ENCODE measurements around the gene LPIN3. TPM values are rescaled to one million over a fixed set of nuclear protein-coding genes. Genes with fewer than 3 reads are reported as not detected.

LPIN3 gene
- total RNA-seq, 2 experiments from 2014 or later, result 1.9 to 2.4 TPM

DNA sequence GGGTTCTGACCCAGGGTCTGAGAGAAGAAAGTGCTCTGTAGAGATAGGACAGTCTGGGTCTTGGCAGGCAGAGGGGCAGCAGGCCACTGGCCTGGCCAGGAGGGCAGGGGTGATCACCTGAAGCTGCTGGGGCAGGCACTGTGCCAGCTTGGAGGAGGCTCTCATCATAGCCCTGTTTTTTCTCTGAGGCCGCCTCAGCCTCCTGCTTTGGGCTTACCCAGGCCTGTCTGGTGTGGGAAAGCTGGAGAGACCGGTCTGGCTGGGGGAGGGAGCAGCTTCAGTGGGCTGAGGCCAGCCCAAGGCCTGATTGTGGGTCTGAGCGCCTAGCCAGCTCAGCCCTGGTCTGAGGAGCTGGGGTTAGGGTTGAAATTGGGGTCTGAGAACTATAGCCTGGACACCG, 3.9 kb downstream of the LPIN3 start:
- Histone ChIP-seq H3K36me3 (ENCODE audit: insufficient read depth, low read length) (no peaks in the 10 kb centered on the region), H3K27me3 (ENCODE audit: control insufficient read depth in 1 of 2, insufficient read depth in 2 of 2, low read length in 2 of 2) (no peaks in the 10 kb centered on the region), H3K9me3 (ENCODE audit: control insufficient read depth in 1 of 2, insufficient read depth in 1 of 2, low read length in 2 of 2) (peaks cover 0 to 4% of the 10 kb centered on the region in 2 experiments), H3K27ac (ENCODE audit: low read depth in 1 of 2, low read length in 2 of 2) (no peak overlapping the region), H3K4me3 (ENCODE audit: low read length) (no peak overlapping the region), H3K4me1 (ENCODE audit: insufficient read depth, low read length) (peaks cover 14% of the 10 kb centered on the region)
- intact Hi-C loops (cut with DNase I, micrococcal nuclease), result loop anchor here in 1 of 2 experiments (5.0 kb wide), 1 partner anchor 68 kb away; no protein-coding TSS in a partner anchor
- DNase-seq, result no peak
- no peak overlapping the region for H3K4me3 Mint-ChIP-seq
- CTCF ChIA-PET, result no interaction called here
- POLR2A ChIA-PET, result interaction anchor here (0.6 to 1.1 kb wide), 2 partner anchors 209 to 277 kb away, joined by 3 to 5 read pairs; no protein-coding TSS in a partner anchor
- peaks cover 10% of the 10 kb centered on the region for H3K4me1 Mint-ChIP-seq (ENCODE audit: low read depth)
- no peaks in the 10 kb centered on the region for H3K36me3 Mint-ChIP-seq (ENCODE audit: low read depth)
- TF ChIP-seq, protein P1, sequence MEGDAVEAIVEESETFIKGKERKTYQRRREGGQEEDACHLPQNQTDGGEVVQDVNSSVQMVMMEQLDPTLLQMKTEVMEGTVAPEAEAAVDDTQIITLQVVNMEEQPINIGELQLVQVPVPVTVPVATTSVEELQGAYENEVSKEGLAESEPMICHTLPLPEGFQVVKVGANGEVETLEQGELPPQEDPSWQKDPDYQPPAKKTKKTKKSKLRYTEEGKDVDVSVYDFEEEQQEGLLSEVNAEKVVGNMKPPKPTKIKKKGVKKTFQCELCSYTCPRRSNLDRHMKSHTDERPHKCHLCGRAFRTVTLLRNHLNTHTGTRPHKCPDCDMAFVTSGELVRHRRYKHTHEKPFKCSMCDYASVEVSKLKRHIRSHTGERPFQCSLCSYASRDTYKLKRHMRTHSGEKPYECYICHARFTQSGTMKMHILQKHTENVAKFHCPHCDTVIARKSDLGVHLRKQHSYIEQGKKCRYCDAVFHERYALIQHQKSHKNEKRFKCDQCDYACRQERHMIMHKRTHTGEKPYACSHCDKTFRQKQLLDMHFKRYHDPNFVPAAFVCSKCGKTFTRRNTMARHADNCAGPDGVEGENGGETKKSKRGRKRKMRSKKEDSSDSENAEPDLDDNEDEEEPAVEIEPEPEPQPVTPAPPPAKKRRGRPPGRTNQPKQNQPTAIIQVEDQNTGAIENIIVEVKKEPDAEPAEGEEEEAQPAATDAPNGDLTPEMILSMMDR (IDR thresholded peaks at IDR 0.05), result no peak
- H3K27ac Mint-ChIP-seq, result no peak overlapping the region
- H3K27me3 Mint-ChIP-seq, result no peaks in the 10 kb centered on the region
- H3K9me3 Mint-ChIP-seq, result no peaks in the 10 kb centered on the region
- ATAC-seq (ENCODE audit: poor library complexity), result no peak

DNA sequence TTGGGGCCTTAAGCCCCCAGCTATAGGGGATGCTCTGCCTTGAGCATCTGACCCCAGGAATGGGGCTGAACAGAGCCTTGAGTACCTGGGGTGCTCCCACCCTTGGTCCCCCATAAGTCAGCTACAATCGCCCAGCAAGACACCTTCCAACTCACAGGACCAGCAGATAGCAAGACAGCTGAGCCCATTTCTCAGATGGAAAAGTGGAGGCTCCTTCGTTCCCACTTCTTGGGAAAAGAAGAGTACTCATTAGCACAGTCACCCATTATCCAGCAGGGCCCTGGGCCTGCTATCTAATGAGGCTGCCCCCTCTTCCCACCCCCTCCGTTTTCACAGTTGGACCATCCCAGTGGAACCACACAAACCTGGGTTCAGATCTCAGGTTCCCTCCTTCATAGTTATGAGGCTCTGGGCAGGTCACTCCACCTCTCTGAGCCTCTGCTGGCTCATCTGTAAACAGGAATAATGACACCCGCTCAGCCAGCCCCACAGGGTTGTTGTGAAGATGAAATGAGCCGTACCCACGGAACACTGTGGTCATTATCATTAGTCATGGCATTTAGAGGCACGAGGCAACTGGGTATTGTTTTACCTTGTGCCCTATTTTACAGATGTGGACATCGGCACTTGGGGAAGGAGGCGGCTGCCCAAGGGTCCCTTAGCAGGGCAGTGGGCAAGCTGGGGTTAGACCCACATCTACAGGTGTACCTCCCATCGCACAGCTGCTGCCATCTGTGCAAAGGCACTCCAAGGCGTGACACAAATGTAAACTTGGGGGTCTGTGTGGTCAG, 4.5 kb downstream of the LPIN3 start:
- H3K9me3 Mint-ChIP-seq, result no peaks in the 10 kb centered on the region
- no peaks in the 10 kb centered on the region for H3K27me3 ChIP-seq (ENCODE audit: control insufficient read depth in 1 of 2, insufficient read depth in 2 of 2, low read length in 2 of 2)
- POLR2A ChIA-PET, result interaction anchor here (1.1 kb wide), 1 partner anchor 209 kb away, joined by 5 read pairs; no protein-coding TSS in a partner anchor
- DNase-seq, result no peak
- CTCF ChIA-PET, result no interaction called here
- H3K36me3 ChIP-seq (ENCODE audit: insufficient read depth, low read length), result no peaks in the 10 kb centered on the region
- TF ChIP-seq, protein P1 (IDR thresholded peaks at IDR 0.05), result no peak
- peaks cover 4% of the 10 kb centered on the region for H3K4me1 Mint-ChIP-seq (ENCODE audit: low read depth)
- no peak overlapping the region for H3K4me3 Mint-ChIP-seq
- H3K4me3 ChIP-seq (ENCODE audit: low read length), result no peak overlapping the region
- intact Hi-C loops (cut with DNase I, micrococcal nuclease), result loop anchor here in 1 of 2 experiments (5.0 kb wide), 1 partner anchor 67 kb away; no protein-coding TSS in a partner anchor
- peaks cover 0 to 4% of the 10 kb centered on the region in 2 experiments for H3K9me3 ChIP-seq (ENCODE audit: control insufficient read depth in 1 of 2, insufficient read depth in 1 of 2, low read length in 2 of 2)
- no peaks in the 10 kb centered on the region for H3K36me3 Mint-ChIP-seq (ENCODE audit: low read depth)
- peaks cover 8% of the 10 kb centered on the region for H3K4me1 ChIP-seq (ENCODE audit: insufficient read depth, low read length)
- ATAC-seq (ENCODE audit: poor library complexity), result no peak
- H3K27me3 Mint-ChIP-seq, result no peaks in the 10 kb centered on the region
- no peak overlapping the region for H3K27ac ChIP-seq (ENCODE audit: low read depth in 1 of 2, low read length in 2 of 2)
- H3K27ac Mint-ChIP-seq, result no peak overlapping the region

DNA sequence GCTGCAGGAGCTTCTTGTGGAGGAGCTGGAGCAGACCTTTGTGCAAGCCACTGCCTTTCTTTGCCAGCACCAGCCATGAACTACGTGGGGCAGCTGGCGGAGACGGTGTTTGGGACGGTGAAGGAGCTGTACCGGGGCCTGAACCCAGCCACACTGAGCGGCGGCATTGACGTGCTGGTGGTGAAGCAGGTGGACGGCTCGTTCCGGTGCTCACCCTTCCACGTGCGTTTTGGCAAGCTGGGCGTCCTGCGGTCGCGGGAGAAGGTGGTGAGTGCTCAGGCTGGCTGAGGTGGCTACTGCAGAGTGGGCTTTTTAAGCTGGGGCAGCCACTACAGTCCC, 5.1 kb downstream of the LPIN3 start:
- no peak overlapping the region for H3K27ac ChIP-seq (ENCODE audit: low read depth in 1 of 2, low read length in 2 of 2)
- H3K36me3 ChIP-seq (ENCODE audit: insufficient read depth, low read length), result no peaks in the 10 kb centered on the region
- ATAC-seq (ENCODE audit: poor library complexity) (no peak), DNase-seq (no peak)
- H3K9me3 ChIP-seq (ENCODE audit: control insufficient read depth in 1 of 2, insufficient read depth in 1 of 2, low read length in 2 of 2), result peaks cover 0 to 4% of the 10 kb centered on the region in 2 experiments
- no peaks in the 10 kb centered on the region for H3K4me1 Mint-ChIP-seq (ENCODE audit: low read depth)
- TF ChIP-seq, protein P1 (IDR thresholded peaks at IDR 0.05), result no peak
- no peak overlapping the region for H3K27ac Mint-ChIP-seq
- no peak overlapping the region for H3K4me3 ChIP-seq (ENCODE audit: low read length)
- no peaks in the 10 kb centered on the region for H3K9me3 Mint-ChIP-seq
- ChIA-PET POLR2A (no interaction called here), CTCF (no interaction called here)
- peaks cover 3% of the 10 kb centered on the region for H3K4me1 ChIP-seq (ENCODE audit: insufficient read depth, low read length)
- H3K36me3 Mint-ChIP-seq (ENCODE audit: low read depth), result no peaks in the 10 kb centered on the region
- intact Hi-C loops (cut with DNase I, micrococcal nuclease), result no loop called here
- no peaks in the 10 kb centered on the region for H3K27me3 ChIP-seq (ENCODE audit: control insufficient read depth in 1 of 2, insufficient read depth in 2 of 2, low read length in 2 of 2)
- H3K4me3 Mint-ChIP-seq, result no peak overlapping the region
- H3K27me3 Mint-ChIP-seq, result no peaks in the 10 kb centered on the region
